KMS-11 (cell line): Measurements from ENCODE around the gene USP8.
"Not testable (repeated sequence)": the region's sequence is repeated elsewhere in the genome, so short reads cannot be mapped to it uniquely, and the experiment has no call there.

ENCODE experiments used
- H2AFZ ChIP-seq: fragments of 200-600 bp; sonication (generic); 2 replicates; pipeline ENCODE4 v1.6.1; 2016; ENCODE audit warnings: antibody characterized with exemption, mixed run types, low read depth
- H3K27ac ChIP-seq: fragments of 200-600 bp; sonication (generic); 2 replicates; pipeline ENCODE4 v1.6.1; 2016; ENCODE audit warnings: mild to moderate bottlenecking, mixed run types
- H3K27me3 ChIP-seq: fragments of 200-600 bp; sonication (generic); 2 replicates; pipeline ENCODE4 v1.6.1; 2017; ENCODE audit warnings: mild to moderate bottlenecking, low read depth, mixed run types, moderate library complexity; ENCODE audit not compliant: insufficient read depth
- H3K36me3 ChIP-seq: fragments of 200-600 bp; sonication (generic); 2 replicates; pipeline ENCODE4 v1.6.1; 2017; ENCODE audit warnings: mild to moderate bottlenecking, mixed run types; ENCODE audit not compliant: insufficient read depth
- H3K4me1 ChIP-seq: fragments of 200-600 bp; sonication (generic); 2 replicates; pipeline ENCODE4 v1.6.1; 2016; ENCODE audit warnings: mild to moderate bottlenecking, low read depth, mixed run types; ENCODE audit not compliant: poor library complexity, severe bottlenecking
- H3K4me2 ChIP-seq: fragments of 200-600 bp; sonication (generic); 2 replicates; pipeline ENCODE4 v1.7.0; 2016; ENCODE audit warnings: mild to moderate bottlenecking, mixed run types
- H3K4me3 ChIP-seq: fragments of 200-600 bp; sonication (generic); IDR thresholded peaks from 2 replicates; pipeline ENCODE4 v1.6.1; 2017; ENCODE audit warnings: low read depth, low read length, mixed read lengths; ENCODE audit not compliant: insufficient read depth
- H3K79me2 ChIP-seq: fragments of 200-600 bp; sonication (generic); 2 replicates; pipeline ENCODE4 v1.6.1; 2016; ENCODE audit warnings: low read depth, mixed run types; ENCODE audit not compliant: insufficient read depth
- H3K9ac ChIP-seq: fragments of 200-600 bp; sonication (generic); 2 replicates; pipeline ENCODE4 v1.6.1; 2016; ENCODE audit warnings: mild to moderate bottlenecking, mixed run types
- H4K20me1 ChIP-seq: fragments of 200-600 bp; sonication (generic); 2 replicates; pipeline ENCODE4 v1.6.1; 2016; ENCODE audit warnings: mild to moderate bottlenecking, mixed run types; ENCODE audit not compliant: insufficient read depth
- TF ChIP-seq, protein P1 (sequence below): fragments of 200-600 bp; sonication (generic); conservative IDR thresholded peaks from 2 replicates; pipeline ENCODE4 v1.6.1; 2017; ENCODE audit warnings: low read depth, mild to moderate bottlenecking, antibody characterized with exemption, low read length, moderate library complexity, mixed read lengths

The USP8 gene

DNA sequence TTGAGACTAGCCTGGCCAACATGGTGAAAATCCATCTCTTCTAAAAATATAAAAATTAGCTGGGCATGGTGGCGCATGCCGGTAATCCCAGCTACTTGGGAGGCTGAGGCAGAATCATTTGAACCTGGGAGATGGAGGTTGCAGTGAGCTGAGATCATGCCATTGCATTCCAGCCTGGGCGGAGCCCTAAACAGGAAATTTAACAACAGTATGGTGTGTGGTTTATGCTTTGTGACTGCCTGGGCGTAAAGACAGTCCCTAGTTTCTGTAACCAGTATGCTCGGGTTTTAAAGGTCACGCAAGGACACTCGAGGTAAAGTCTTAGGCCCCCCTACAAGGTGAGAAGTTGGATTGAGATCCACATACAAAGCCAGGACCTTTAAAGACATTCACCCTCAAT is 78.9 kb downstream of the USP8 start:
- TF ChIP-seq, protein P1, sequence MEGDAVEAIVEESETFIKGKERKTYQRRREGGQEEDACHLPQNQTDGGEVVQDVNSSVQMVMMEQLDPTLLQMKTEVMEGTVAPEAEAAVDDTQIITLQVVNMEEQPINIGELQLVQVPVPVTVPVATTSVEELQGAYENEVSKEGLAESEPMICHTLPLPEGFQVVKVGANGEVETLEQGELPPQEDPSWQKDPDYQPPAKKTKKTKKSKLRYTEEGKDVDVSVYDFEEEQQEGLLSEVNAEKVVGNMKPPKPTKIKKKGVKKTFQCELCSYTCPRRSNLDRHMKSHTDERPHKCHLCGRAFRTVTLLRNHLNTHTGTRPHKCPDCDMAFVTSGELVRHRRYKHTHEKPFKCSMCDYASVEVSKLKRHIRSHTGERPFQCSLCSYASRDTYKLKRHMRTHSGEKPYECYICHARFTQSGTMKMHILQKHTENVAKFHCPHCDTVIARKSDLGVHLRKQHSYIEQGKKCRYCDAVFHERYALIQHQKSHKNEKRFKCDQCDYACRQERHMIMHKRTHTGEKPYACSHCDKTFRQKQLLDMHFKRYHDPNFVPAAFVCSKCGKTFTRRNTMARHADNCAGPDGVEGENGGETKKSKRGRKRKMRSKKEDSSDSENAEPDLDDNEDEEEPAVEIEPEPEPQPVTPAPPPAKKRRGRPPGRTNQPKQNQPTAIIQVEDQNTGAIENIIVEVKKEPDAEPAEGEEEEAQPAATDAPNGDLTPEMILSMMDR: no peak
- Histone ChIP-seq H3K27ac (no peak overlapping the region), H3K4me2 (no peak overlapping the region), H3K9ac (no peak overlapping the region), H3K27me3 (no peaks in the 10 kb centered on the region), H4K20me1 (no peaks in the 10 kb centered on the region), H3K36me3 (no peaks in the 10 kb centered on the region), H3K4me1 (no peaks in the 10 kb centered on the region), H3K4me3 (no peak overlapping the region), H2AFZ (no peak overlapping the region), H3K79me2 (no peaks in the 10 kb centered on the region)

DNA sequence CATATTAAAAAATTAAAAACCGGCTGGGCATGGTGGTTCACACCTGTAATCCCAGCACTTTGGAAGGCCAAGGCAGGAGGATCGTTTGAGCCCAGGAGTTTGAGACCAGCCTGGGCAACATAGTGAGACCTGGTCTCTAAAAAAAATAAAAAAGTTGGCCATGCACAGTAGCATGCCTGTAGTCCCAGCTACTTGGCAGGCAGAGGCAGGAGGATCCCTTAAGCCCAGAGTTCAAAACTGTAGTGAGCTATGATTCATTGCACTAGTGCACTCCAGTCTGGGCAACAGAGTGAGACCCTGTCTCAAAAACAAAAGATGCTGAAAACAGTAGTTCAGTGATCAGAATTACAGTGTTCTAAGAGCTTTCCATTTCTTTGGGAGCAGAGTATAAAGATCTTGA is 81.5 kb downstream of the USP8 start:
- H3K9ac ChIP-seq, H3K4me3 ChIP-seq, H3K79me2 ChIP-seq, H3K4me2 ChIP-seq, H3K27ac ChIP-seq, H3K4me1 ChIP-seq, H3K27me3 ChIP-seq, H3K36me3 ChIP-seq, H4K20me1 ChIP-seq, H2AFZ ChIP-seq: not testable (repeated sequence)

DNA sequence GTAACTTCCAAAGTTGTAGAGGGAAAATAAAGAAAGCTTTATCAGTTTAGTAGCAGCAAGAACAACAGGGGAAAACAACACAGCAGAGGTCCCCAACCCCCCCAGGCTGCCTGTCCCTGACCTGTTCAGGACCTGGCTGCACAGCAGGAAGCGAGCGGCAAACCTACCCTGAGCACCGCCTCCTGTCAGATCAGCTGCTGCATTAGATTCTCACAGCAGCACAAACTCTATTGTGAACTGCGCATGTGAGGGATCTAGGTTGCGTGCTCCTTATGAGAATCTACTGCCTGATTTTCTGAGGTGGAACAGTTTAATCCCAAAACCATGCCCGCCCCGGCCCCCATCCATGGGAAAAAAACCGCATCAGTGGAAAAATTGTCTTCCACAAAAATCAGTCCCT is 81.9 kb downstream of the USP8 start:
- Histone ChIP-seq H3K4me1 (no peaks in the 10 kb centered on the region), H3K36me3 (no peaks in the 10 kb centered on the region), H3K27me3 (no peaks in the 10 kb centered on the region), H4K20me1 (no peaks in the 10 kb centered on the region), H3K79me2 (no peaks in the 10 kb centered on the region), H3K4me2 (no peak overlapping the region), H3K9ac (no peak overlapping the region), H2AFZ (no peak overlapping the region), H3K4me3 (no peak overlapping the region), H3K27ac (no peak overlapping the region)
- TF ChIP-seq, protein P1: no peak

DNA sequence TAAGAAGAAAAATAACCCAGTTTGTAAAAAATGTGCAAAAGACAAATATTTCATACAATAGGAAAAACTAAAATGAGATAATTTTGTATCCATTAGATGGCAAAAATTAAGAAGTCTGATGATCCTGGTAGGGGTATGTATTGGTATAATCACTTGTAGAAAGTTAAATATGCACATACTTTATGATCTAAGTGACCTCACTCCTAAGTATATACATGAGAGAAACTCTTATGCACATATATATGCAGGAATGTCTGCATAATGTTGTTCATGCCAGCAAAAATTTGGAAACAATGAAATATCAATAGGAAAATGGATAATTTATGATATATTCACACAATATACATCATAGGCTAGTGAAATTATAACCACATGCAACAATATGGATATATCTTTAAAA is 88.8 kb downstream of the USP8 start:
- H4K20me1 ChIP-seq: no peaks in the 10 kb centered on the region
- no peak overlapping the region for H3K4me3 ChIP-seq
- no peak overlapping the region for H3K4me2 ChIP-seq
- H3K27me3 ChIP-seq: no peaks in the 10 kb centered on the region
- H3K9ac ChIP-seq: no peak overlapping the region
- TF ChIP-seq, protein P1: no peak
- no peak overlapping the region for H2AFZ ChIP-seq
- H3K36me3 ChIP-seq: no peaks in the 10 kb centered on the region
- no peaks in the 10 kb centered on the region for H3K79me2 ChIP-seq
- no peaks in the 10 kb centered on the region for H3K4me1 ChIP-seq
- no peak overlapping the region for H3K27ac ChIP-seq

DNA sequence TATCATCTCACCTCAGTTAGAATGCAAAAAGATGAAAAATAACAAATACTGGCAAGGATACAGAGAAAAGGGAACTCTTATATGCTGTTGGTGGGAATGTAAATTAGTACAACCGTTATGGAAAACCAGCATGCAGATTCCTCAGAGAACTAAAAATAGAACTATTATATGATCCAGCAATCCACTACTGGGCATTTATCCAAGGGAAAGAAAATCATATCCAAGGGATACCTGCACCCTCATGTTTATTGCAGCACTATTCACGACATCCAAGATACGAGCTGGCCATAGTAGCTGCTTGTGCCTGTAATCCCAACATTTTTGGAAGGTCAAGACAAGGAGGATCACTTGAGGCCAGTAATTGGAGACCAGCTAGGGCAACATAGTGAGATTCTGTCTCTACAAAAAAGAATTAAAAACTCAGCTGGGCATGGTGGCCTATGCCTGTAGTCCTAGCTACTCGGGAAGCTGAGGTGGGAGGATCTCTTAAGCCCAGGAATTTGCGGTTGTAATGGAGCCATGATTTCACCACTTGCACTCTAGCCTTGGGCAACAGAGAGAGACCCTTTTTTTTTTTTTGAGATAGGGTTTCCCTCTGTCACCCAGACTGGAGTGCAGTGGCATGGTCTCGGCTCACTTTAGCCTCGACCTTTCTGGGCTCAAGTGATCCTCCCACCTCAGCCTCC is 95.7 kb downstream of the USP8 start:
- no peak overlapping the region for H3K4me2 ChIP-seq
- no peak overlapping the region for H3K27ac ChIP-seq
- no peaks in the 10 kb centered on the region for H3K79me2 ChIP-seq
- TF ChIP-seq, protein P1: no peak
- H3K9ac ChIP-seq: no peak overlapping the region
- no peaks in the 10 kb centered on the region for H3K27me3 ChIP-seq
- no peaks in the 10 kb centered on the region for H3K4me1 ChIP-seq
- no peak overlapping the region for H3K4me3 ChIP-seq
- no peaks in the 10 kb centered on the region for H3K36me3 ChIP-seq
- H2AFZ ChIP-seq: no peak overlapping the region
- no peaks in the 10 kb centered on the region for H4K20me1 ChIP-seq
